Measurements from ENCODE around the gene RHBG.

DNA sequence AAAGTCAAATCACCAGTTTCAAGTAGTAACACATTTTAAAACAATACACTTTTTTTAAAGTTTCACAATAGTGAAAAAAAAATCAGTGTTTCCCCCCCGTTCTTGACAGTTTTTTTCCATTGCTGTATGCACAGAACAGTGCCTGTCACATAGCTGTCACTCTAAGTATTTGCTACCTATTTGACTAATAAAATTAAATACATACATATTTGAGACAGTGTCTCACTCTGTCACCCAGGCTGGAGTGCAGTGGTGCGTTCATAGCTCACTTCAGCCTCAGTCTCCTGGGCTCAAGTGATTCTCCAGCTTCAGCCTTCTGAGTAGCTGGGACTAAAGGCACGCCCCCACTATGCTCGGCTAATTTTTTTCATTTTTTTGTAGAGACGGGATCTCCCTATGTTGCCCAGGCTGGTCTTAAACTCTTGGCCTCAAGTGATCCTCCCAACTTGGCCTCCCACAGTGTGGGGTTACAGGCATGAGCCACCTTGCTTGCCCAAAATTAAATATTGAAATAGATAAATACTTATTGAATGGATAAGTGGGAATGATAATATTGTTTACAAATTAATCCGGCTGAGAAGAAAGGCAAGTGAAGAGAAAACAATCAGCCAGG lies 12.6 kb upstream of the RHBG start:
- TF ChIP-seq, protein P1, sequence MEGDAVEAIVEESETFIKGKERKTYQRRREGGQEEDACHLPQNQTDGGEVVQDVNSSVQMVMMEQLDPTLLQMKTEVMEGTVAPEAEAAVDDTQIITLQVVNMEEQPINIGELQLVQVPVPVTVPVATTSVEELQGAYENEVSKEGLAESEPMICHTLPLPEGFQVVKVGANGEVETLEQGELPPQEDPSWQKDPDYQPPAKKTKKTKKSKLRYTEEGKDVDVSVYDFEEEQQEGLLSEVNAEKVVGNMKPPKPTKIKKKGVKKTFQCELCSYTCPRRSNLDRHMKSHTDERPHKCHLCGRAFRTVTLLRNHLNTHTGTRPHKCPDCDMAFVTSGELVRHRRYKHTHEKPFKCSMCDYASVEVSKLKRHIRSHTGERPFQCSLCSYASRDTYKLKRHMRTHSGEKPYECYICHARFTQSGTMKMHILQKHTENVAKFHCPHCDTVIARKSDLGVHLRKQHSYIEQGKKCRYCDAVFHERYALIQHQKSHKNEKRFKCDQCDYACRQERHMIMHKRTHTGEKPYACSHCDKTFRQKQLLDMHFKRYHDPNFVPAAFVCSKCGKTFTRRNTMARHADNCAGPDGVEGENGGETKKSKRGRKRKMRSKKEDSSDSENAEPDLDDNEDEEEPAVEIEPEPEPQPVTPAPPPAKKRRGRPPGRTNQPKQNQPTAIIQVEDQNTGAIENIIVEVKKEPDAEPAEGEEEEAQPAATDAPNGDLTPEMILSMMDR (IDR thresholded peaks at IDR 0.05) = no peak
- TF ChIP-seq POLR2A (IDR thresholded peaks at IDR 0.05) = no peak
